ENCODE measurements around the gene TMEM223.

DNA sequence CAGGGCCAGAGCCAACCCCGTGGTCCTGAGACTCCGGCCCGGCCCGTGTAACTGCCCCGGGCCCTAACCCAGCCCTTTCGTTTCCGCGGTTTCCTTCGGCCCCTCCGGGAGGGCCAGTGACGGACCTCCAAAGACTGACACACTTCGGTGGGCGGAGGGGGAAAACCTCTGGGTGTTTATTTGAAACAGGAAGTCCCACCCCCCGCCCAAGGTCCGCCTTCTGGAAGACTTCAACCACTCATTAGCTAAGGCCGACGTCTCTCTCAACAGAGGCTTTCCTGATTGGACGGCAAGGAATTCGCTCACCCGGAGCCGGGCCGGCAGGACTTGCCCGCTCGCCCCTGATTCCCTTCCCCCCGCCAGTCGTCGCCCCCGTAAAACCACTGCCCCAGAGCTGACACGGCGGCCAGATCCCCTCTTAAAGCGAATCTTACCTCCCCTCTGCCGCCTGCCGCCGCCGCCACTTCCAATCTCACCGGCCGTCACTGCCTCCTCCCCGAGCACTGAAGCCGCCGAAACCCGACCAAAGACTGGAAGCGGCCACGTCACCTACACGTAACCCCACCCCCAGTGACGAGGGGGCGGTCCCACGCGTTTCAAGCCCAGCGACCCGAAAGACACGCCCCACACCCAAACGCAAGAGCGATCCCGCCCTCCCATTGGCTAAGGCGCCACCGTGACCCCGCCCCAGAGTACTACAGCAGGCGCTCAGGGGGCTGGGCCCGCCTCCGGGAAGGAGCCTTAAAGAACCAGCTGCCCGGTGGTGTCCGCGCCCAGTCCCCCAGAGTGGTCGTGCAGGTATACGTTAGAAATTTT, 39.9 kb upstream of the TMEM223 start, which contains the start of gene STX5:
- TF ChIP-seq, protein P1, sequence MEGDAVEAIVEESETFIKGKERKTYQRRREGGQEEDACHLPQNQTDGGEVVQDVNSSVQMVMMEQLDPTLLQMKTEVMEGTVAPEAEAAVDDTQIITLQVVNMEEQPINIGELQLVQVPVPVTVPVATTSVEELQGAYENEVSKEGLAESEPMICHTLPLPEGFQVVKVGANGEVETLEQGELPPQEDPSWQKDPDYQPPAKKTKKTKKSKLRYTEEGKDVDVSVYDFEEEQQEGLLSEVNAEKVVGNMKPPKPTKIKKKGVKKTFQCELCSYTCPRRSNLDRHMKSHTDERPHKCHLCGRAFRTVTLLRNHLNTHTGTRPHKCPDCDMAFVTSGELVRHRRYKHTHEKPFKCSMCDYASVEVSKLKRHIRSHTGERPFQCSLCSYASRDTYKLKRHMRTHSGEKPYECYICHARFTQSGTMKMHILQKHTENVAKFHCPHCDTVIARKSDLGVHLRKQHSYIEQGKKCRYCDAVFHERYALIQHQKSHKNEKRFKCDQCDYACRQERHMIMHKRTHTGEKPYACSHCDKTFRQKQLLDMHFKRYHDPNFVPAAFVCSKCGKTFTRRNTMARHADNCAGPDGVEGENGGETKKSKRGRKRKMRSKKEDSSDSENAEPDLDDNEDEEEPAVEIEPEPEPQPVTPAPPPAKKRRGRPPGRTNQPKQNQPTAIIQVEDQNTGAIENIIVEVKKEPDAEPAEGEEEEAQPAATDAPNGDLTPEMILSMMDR (IDR thresholded peaks at IDR 0.05; ENCODE audit: poor library complexity, severe bottlenecking): no peak
- TF ChIP-seq EZH2 (IDR thresholded peaks at IDR 0.05; ENCODE audit: borderline replicate concordance, insufficient read depth, low read length, poor library complexity, severe bottlenecking) (no peak), EP300 (conservative IDR thresholded peaks at IDR 0.05; ENCODE audit: poor library complexity, severe bottlenecking) (peak; percentile 58), POLR2AphosphoS5 (IDR thresholded peaks at IDR 0.05) (peak; percentile 98)

Measured in neural cell (in vitro differentiated cells).